B cell (primary cell): ENCODE data around the gene GLRX5. TPM values are rescaled to one million over a fixed set of nuclear protein-coding genes. Genes with fewer than 3 reads are reported as not detected.
A peak's percentile ranks its signal among the peaks of the same experiment; 100 is the strongest.

ENCODE experiments used
- ATAC-seq: fragments of 200-7000 bp; cut with Tn5 transposase; one replicate; pipeline ENCODE4 v1.10.0; 2021; ENCODE audit warnings: low read depth, mild to moderate bottlenecking, moderate number of reproducible peaks, moderate library complexity
- CTCF ChIA-PET: fragments of 350-600 bp; sonication (Branson Sonifier 250); formaldehyde crosslinking; loops from one replicate; lab custom pipeline; 2021; ENCODE audit warnings: antibody characterized with exemption, inconsistent platforms; lab: Charles Lee
- POLR2A ChIA-PET: fragments of 350-600 bp; sonication (Branson Sonifier 250); formaldehyde crosslinking; loops from one replicate; lab custom pipeline; 2021; ENCODE audit warnings: antibody characterized with exemption; lab: Charles Lee
- DNase-seq: peaks from one replicate; pipeline ENCODE4 v3.0.0; 2013
- H2AFZ ChIP-seq: 2 replicates; pipeline ENCODE4 v1.6.1; 2012; ENCODE audit warnings: mild to moderate bottlenecking, low read depth, low read length; ENCODE audit not compliant: insufficient read depth, poor library complexity, severe bottlenecking
- H3K27ac ChIP-seq, 2 donors: 1 replicate in 1 of 2; 2 replicates in 1 of 2; pipeline ENCODE4 v1.5.1; 2012 to 2013; ENCODE audit warnings: low read length in 2 of 2, mild to moderate bottlenecking in 2 of 2, moderate library complexity in 1 of 2
- H3K27me3 ChIP-seq, 4 experiments: fragments of 200-600 bp in 1 of 4; sonication (generic) in 1 of 4; replicated peaks in 1 of 4; 1 replicate in 2 of 4; 2 replicates in 2 of 4; pipeline versions ENCODE4 v1.6.1 to v1.7.0; 2013 to 2016; ENCODE audit warnings: low read length in 3 of 4, mild to moderate bottlenecking in 2 of 4, mixed read lengths in 1 of 4, moderate library complexity in 1 of 4; ENCODE audit not compliant: insufficient read depth in 4 of 4, control insufficient read depth in 3 of 4; ENCODE audit errors: control extremely low read depth in 1 of 4
- H3K36me3 ChIP-seq, 2 experiments: replicated peaks in 1 of 2; 1 replicate in 1 of 2; 2 replicates in 1 of 2; pipeline versions ENCODE4 v1.6.1 to v1.7.1; 2013; ENCODE audit warnings: low read length in 1 of 2; ENCODE audit not compliant: insufficient read depth in 2 of 2, control insufficient read depth in 1 of 2; ENCODE audit errors: control extremely low read depth in 1 of 2, extremely low read depth in 1 of 2
- H3K4me1 ChIP-seq, 2 donors: fragments of 200-600 bp in 1 of 2; sonication (generic) in 1 of 2; 1 replicate in 1 of 2; 2 replicates in 1 of 2; pipeline versions ENCODE4 v1.5.1 to v1.6.1; 2013 to 2017; ENCODE audit warnings: low read length in 2 of 2; ENCODE audit not compliant: control insufficient read depth in 2 of 2, insufficient read depth in 2 of 2
- H3K4me2 ChIP-seq: replicated peaks from 2 replicates; pipeline ENCODE3; 2012; ENCODE audit warnings: mild to moderate bottlenecking, low read depth, low read length; ENCODE audit not compliant: poor library complexity, severe bottlenecking
- H3K4me3 ChIP-seq, 5 experiments: fragments of 200-600 bp in 1 of 5; sonication (generic) in 1 of 5; 1 replicate in 3 of 5; 2 replicates in 2 of 5; pipeline versions ENCODE4 v1.5.1 to v1.7.0; 2011 to 2016; ENCODE audit warnings: low read length in 4 of 5, mild to moderate bottlenecking in 4 of 5, low read depth in 2 of 5, control low read depth in 1 of 5, moderate library complexity in 1 of 5; ENCODE audit not compliant: insufficient read depth in 1 of 5; ENCODE audit errors: control extremely low read depth in 1 of 5, extremely low read depth in 1 of 5
- H3K79me2 ChIP-seq: fragments of 200-600 bp; sonication (generic); one replicate; pipeline ENCODE4 v1.6.0; 2016; ENCODE audit warnings: low read length; ENCODE audit not compliant: control insufficient read depth, insufficient read depth
- H3K9ac ChIP-seq: fragments of 200-600 bp; sonication (generic); 2 replicates; pipeline ENCODE4 v1.6.1; 2017; ENCODE audit warnings: mild to moderate bottlenecking, low read length, moderate library complexity
- H3K9me3 ChIP-seq, 3 donors: one replicate each; pipeline versions ENCODE4 v1.6.1 to v1.7.1; 2013; ENCODE audit warnings: low read length in 2 of 3; ENCODE audit not compliant: control insufficient read depth in 2 of 3, insufficient read depth in 1 of 3; ENCODE audit errors: control extremely low read depth in 1 of 3
- H4K20me1 ChIP-seq: 2 replicates; pipeline ENCODE4 v1.6.0; 2012; ENCODE audit warnings: mild to moderate bottlenecking, low read length; ENCODE audit not compliant: insufficient read depth, control insufficient read depth, poor library complexity, severe bottlenecking
- H3K27ac Mint-ChIP-seq: one replicate; pipeline ENCODE4 v1.8.0; 2021; ENCODE audit warnings: mixed read lengths
- H3K27me3 Mint-ChIP-seq: one replicate; pipeline ENCODE4 v1.8.0; 2021; ENCODE audit warnings: mixed read lengths
- H3K4me1 Mint-ChIP-seq: one replicate; pipeline ENCODE4 v1.8.0; 2021; ENCODE audit warnings: mixed read lengths
- H3K4me3 Mint-ChIP-seq: one replicate; pipeline ENCODE4 v1.8.0; 2021; ENCODE audit warnings: mixed read lengths
- H3K9me3 Mint-ChIP-seq: one replicate; pipeline ENCODE4 v1.8.0; 2022; ENCODE audit warnings: mixed read lengths; ENCODE audit not compliant: insufficient read depth
- CTCF ChIP-seq: fragments of 200-600 bp; IDR thresholded peaks from one replicate; pipeline ENCODE4 v1.8.0; 2022; ENCODE audit warnings: antibody characterized with exemption, mild to moderate bottlenecking
- EZH2 ChIP-seq: IDR thresholded peaks from 2 replicates; pipeline ENCODE4 v1.6.1; 2012; ENCODE audit warnings: borderline replicate concordance, low read depth, mild to moderate bottlenecking, moderate library complexity, low read length; ENCODE audit not compliant: insufficient read depth, poor library complexity, severe bottlenecking
- WGBS: methylation state at CpG from one replicate; pipeline ENCODE4 v1.1.5; 2013; ENCODE audit warnings: missing lambda C conversion rate; ENCODE audit not compliant: insufficient coverage; 5-methylcytosine and 5-hydroxymethylcytosine counted together
- intact Hi-C: fragments of 100-400 bp; cut with micrococcal nuclease; formaldehyde crosslinking; loops from one replicate; pipeline ENCODE4 v1.10.0; 2022
- polyA plus RNA-seq: library from polyadenylated mRNA; depleted of rRNA; stranded (reverse); fragments of >200 nt; gene quantifications from 2 replicates; pipeline ENCODE4 v1.2.3, GENCODE V29; 2012
- total RNA-seq, 2 donors: library from RNA; stranded (reverse); fragments of 120-200 nt in 1 of 2; gene quantifications; 1 replicate in 1 of 2; 2 replicates in 1 of 2; pipeline versions ENCODE4 v1.2.3 to v1.2.4, GENCODE V29; 2013 to 2022

The GLRX5 gene
- total and polyA plus RNA-seq, 2 donors (not counting 1 experiment from before 2014, with no cell fraction given), result 7.8 to 18.4 TPM

GRCh38 chr14:95510804-95511203 is 24.0 kb upstream of the GLRX5 start:
- H3K4me3 ChIP-seq, result no peak overlapping the region
- H3K4me1 Mint-ChIP-seq, result peaks cover 83% of the 10 kb centered on the region
- peaks cover 66 to 83% of the 10 kb centered on the region in 2 donors for H3K4me1 ChIP-seq
- DNase-seq, result no peak
- H3K4me2 ChIP-seq, result no peak overlapping the region
- no peak overlapping the region for H3K9ac ChIP-seq
- CTCF ChIA-PET, result interaction anchor here (7.9 kb wide), 1 partner anchor 67 kb away, joined by 48 read pairs; no protein-coding TSS in a partner anchor
- H3K4me3 Mint-ChIP-seq, result no peak overlapping the region
- intact Hi-C loops, result no loop called here
- no peaks in the 10 kb centered on the region for H3K9me3 ChIP-seq
- H3K27ac ChIP-seq, result no peak overlapping the region
- no peaks in the 10 kb centered on the region for H3K27me3 Mint-ChIP-seq
- no peak for TF ChIP-seq CTCF
- no peak for TF ChIP-seq EZH2
- ATAC-seq, result no peak
- peaks cover 80% of the 10 kb centered on the region for H4K20me1 ChIP-seq
- no peaks in the 10 kb centered on the region for H3K9me3 Mint-ChIP-seq
- H3K27ac Mint-ChIP-seq, result peak overlapping the region; percentile 46
- POLR2A ChIA-PET, result no interaction called here
- H3K27me3 ChIP-seq, result no peaks in the 10 kb centered on the region
- H3K79me2 ChIP-seq, result peaks cover 86% of the 10 kb centered on the region
- no peak overlapping the region for H2AFZ ChIP-seq
- peaks cover 10 to 43% of the 10 kb centered on the region in 2 experiments for H3K36me3 ChIP-seq
- 98% methylated on average over 5 of the region's 5 CpGs for WGBS

- ATAC-seq (no peak), DNase-seq (no peak)
- H4K20me1 ChIP-seq, result peaks cover 71% of the 10 kb centered on the region
- intact Hi-C loops, result no loop called here
- ChIA-PET CTCF (interaction anchor here (0.6 to 7.9 kb wide), 2 partner anchors 15 to 68 kb away, joined by 4 to 48 read pairs; no protein-coding TSS in a partner anchor), POLR2A (no interaction called here)
- peaks cover 8 to 36% of the 10 kb centered on the region in 2 experiments for H3K36me3 ChIP-seq
- Mint-ChIP-seq H3K4me3 (no peak overlapping the region), H3K4me1 (peaks cover 76% of the 10 kb centered on the region), H3K27me3 (no peaks in the 10 kb centered on the region), H3K9me3 (no peaks in the 10 kb centered on the region), H3K27ac (peak overlapping the region; percentile 67)
- H2AFZ ChIP-seq, result no peak overlapping the region
- H3K79me2 ChIP-seq, result peaks cover 79% of the 10 kb centered on the region
- H3K4me1 ChIP-seq, result peaks cover 64 to 76% of the 10 kb centered on the region in 2 donors
- no peaks in the 10 kb centered on the region for H3K9me3 ChIP-seq
- H3K9ac ChIP-seq, result no peak overlapping the region
- no peak overlapping the region for H3K27ac ChIP-seq
- 93% methylated on average over 5 of the region's 5 CpGs for WGBS
- no peaks in the 10 kb centered on the region for H3K27me3 ChIP-seq
- no peak overlapping the region for H3K4me3 ChIP-seq
- no peak for TF ChIP-seq CTCF
- TF ChIP-seq EZH2, result no peak
- no peak overlapping the region for H3K4me2 ChIP-seq
These were observed 23.2 kb upstream of the GLRX5 start for GRCh38 chr14:95511687-95512086.
